T-helper 17 cell (primary cell): Measurements from ENCODE around the gene COMMD3. TPM values are rescaled to one million over a fixed set of nuclear protein-coding genes. Genes with fewer than 3 reads are reported as not detected.
A peak's percentile ranks its signal among the peaks of the same experiment; 100 is the strongest.
"Not testable (repeated sequence)": the region's sequence is repeated elsewhere in the genome, so short reads cannot be mapped to it uniquely, and the experiment has no call there.

Experiments used
- ATAC-seq: fragments of 150-1000 bp; cut with Tn5 transposase; 2 replicates; pipeline ENCODE4 v1.10.0; 2021; ENCODE audit warnings: mild to moderate bottlenecking, moderate library complexity
- DNase-seq, 3 donors: peaks; one replicate each; pipeline versions ENCODE4 v3.0.0 to v3.0.0-alpha.2; 2020 to 2021
- H3K9me3 ChIP-seq: one replicate; pipeline ENCODE4 v1.7.0; 2013; ENCODE audit warnings: low read length, mild to moderate bottlenecking; ENCODE audit not compliant: control insufficient read depth, poor library complexity, severe bottlenecking
- H3K27ac Mint-ChIP-seq: one replicate; pipeline ENCODE4 v1.8.0; 2022; ENCODE audit warnings: mild to moderate bottlenecking, moderate library complexity, mixed read lengths
- H3K27me3 Mint-ChIP-seq: one replicate; pipeline ENCODE4 v1.8.0; 2022; ENCODE audit warnings: mixed read lengths
- H3K36me3 Mint-ChIP-seq: one replicate; pipeline ENCODE4 v1.8.0; 2022; ENCODE audit warnings: low read depth, mixed read lengths
- H3K4me1 Mint-ChIP-seq: one replicate; pipeline ENCODE4 v1.8.0; 2022; ENCODE audit warnings: mild to moderate bottlenecking, mixed read lengths
- H3K4me3 Mint-ChIP-seq: one replicate; pipeline ENCODE4 v1.8.0; 2022; ENCODE audit warnings: mild to moderate bottlenecking, moderate library complexity, mixed read lengths
- total RNA-seq, 4 donors: library from RNA in 2 of 4; stranded (reverse) in 2 of 4; gene quantifications; one replicate each; pipeline ENCODE4 v1.2.3 and lab custom pipeline; 2022 to 2026

COMMD3 gene
- total RNA-seq, 2 donors from 2014 or later, result 35.0 to 37.3 TPM

DNA sequence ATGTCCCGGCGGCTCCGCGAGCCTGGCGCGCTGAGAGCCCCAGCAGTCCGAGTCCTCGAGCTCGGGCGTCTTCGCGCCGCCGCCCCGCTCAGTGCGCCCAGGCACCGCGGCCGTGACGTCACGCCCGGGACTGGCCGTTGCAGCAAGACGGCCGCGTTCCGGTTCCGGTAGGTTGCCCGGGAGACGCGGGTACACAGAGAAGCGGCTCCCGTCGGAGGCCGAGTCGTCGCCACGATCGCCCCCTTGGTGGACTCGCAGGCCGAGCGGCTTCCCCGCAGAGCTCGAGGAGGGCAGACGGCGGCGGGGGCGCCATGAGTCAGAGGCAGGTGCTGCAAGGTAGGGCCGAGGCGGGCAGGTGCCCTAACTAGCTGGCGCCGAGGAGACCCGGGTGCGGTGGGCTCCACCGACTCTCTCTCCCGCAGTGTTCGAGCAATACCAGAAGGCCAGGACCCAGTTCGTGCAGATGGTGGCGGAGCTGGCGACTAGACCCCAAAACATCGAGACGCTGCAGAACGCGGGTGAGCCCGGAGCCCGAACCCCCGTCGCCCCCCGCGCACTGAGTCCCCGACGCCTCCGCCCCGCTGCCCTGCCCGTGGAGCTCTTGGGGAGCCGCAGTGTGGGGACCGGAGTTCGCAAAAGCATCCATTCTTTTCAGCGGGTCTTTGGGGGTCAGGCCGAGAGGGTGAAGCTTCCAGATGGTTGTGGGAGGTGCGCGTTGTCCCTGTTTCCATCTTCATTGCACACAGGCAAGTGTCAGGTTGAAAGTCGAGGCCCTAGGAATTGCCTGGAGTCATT is 29.3 kb downstream of the COMMD3 start, which contains the start of gene SPAG6:
Gene SPAG6 (plus strand): TSS at position 196 of the 795 bp plus-strand sequence. CDS start 116 bp downstream, at position 312.
- Mint-ChIP-seq H3K4me3 (peak within 1 kb of the TSS; percentile 55), H3K27ac (peak within 1 kb of the TSS; percentile 48), H3K36me3 (peaks cover 2% of the 10 kb centered on the region), H3K4me1 (peaks cover 4% of the 10 kb centered on the region), H3K27me3 (peaks cover 52% of the 10 kb centered on the region)
- ATAC-seq (peak; percentile 23), DNase-seq (peak in 2 of 3 donors; percentile 23 to 32)
- H3K9me3 ChIP-seq, result peaks cover 8% of the 10 kb centered on the region

GRCh38 chr10:22346096-22346661 is 30.0 kb downstream of the COMMD3 start:
- Mint-ChIP-seq H3K4me3 (peak overlapping the region; percentile 52), H3K27me3 (peaks cover 52% of the 10 kb centered on the region), H3K4me1 (peaks cover 4% of the 10 kb centered on the region), H3K36me3 (peaks cover 2% of the 10 kb centered on the region), H3K27ac (peak overlapping the region; percentile 5)
- DNase-seq (no peak), ATAC-seq (no peak)
- H3K9me3 ChIP-seq, result peaks cover 8% of the 10 kb centered on the region

DNA sequence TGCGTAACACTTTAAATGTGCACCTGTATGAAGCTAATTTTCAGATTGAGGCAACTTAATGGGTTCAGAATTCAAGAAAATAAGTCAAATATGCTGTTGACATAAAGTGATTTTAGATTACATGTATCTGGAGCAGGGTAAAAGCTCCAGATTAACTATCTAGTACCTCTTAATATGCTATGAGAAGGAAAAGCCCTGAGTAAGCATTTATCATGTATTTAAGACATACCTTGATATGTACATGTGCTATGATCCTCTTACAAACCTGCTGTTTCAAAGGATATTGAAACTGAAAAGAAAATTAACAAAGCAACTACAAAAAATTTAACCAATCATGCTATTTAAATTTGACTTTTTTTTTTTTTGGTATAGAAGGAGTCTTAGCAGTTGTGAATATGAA is 33.6 kb downstream of the COMMD3 start:
- H3K36me3 Mint-ChIP-seq, result peaks cover 2% of the 10 kb centered on the region
- peaks cover 35% of the 10 kb centered on the region for H3K27me3 Mint-ChIP-seq
- DNase-seq (no peak), ATAC-seq (no peak)
- H3K4me3 Mint-ChIP-seq, result no peak overlapping the region
- no peaks in the 10 kb centered on the region for H3K9me3 ChIP-seq
- no peak overlapping the region for H3K27ac Mint-ChIP-seq
- H3K4me1 Mint-ChIP-seq, result no peaks in the 10 kb centered on the region

- H3K9me3 ChIP-seq, result no peaks in the 10 kb centered on the region
- Mint-ChIP-seq H3K27me3 (peaks cover 28% of the 10 kb centered on the region), H3K4me3 (no peak overlapping the region), H3K4me1 (no peaks in the 10 kb centered on the region), H3K36me3 (peaks cover 2% of the 10 kb centered on the region), H3K27ac (no peak overlapping the region)
- ATAC-seq (no peak), DNase-seq (no peak)
Measured at GRCh38 chr10:22351131-22351703, 35.0 kb downstream of the COMMD3 start.

DNA sequence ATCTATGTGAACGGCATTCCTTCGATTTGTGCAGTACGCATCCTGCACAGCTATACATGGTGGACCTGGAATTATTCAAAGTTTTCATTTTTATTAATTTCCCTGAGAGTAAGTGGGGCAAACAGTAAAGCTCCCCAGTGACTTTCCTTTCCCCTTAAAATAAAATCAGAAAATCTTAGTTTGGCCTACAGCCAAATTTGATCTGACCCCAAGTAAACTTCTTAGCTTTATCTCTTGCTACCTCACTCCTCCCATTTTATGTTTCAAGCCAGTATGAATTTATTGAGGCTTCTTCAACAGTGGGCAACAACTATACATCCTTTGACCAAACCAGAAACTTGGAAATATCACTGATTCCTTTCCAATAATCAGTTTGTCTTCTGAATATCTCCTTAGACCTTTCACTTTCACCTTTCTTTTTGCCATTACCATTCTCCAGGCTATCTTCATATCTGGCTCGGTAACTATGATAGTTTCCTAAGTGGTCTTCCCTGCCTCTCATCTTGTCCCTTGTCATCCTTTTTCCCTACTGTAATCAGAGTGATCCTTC is 40.2 kb downstream of the COMMD3 start:
- Mint-ChIP-seq H3K27ac (no peak overlapping the region), H3K4me3 (no peak overlapping the region), H3K4me1 (peaks cover 4% of the 10 kb centered on the region), H3K36me3 (no peaks in the 10 kb centered on the region), H3K27me3 (peaks cover 18% of the 10 kb centered on the region)
- ATAC-seq (no peak), DNase-seq (no peak)
- no peaks in the 10 kb centered on the region for H3K9me3 ChIP-seq

DNA sequence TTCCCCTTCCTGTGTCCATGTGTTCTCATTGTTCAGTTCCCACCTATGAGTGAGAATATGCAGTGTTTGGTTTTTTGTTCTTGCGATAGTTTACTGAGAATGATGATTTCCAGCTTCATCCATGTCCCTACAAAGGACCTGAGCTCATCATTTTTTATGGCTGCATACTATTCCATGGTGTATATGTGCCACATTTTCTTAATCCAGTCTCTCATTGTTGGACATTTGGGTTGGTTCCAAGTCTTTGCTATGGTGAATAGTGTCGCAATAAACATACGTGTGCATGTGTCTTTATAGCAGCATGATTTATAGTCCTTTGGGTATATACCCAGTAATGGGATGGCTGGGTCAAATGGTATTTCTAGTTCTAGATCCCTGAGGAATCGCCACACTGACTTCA is 41.6 kb downstream of the COMMD3 start:
- not testable (repeated sequence) for H3K27ac Mint-ChIP-seq, H3K36me3 Mint-ChIP-seq, H3K4me3 Mint-ChIP-seq, H3K4me1 Mint-ChIP-seq, DNase-seq, ATAC-seq, H3K9me3 ChIP-seq
- H3K27me3 Mint-ChIP-seq, result peaks cover 18% of the 10 kb centered on the region

GRCh38 chr10:22363305-22363704 is 47.1 kb downstream of the COMMD3 start:
- H3K27ac Mint-ChIP-seq, result no peak overlapping the region
- no peak overlapping the region for H3K4me3 Mint-ChIP-seq
- ATAC-seq (no peak), DNase-seq (no peak)
- H3K36me3 Mint-ChIP-seq, result no peaks in the 10 kb centered on the region
- H3K9me3 ChIP-seq, result no peaks in the 10 kb centered on the region
- peaks cover 5% of the 10 kb centered on the region for H3K27me3 Mint-ChIP-seq
- H3K4me1 Mint-ChIP-seq, result no peaks in the 10 kb centered on the region

DNA sequence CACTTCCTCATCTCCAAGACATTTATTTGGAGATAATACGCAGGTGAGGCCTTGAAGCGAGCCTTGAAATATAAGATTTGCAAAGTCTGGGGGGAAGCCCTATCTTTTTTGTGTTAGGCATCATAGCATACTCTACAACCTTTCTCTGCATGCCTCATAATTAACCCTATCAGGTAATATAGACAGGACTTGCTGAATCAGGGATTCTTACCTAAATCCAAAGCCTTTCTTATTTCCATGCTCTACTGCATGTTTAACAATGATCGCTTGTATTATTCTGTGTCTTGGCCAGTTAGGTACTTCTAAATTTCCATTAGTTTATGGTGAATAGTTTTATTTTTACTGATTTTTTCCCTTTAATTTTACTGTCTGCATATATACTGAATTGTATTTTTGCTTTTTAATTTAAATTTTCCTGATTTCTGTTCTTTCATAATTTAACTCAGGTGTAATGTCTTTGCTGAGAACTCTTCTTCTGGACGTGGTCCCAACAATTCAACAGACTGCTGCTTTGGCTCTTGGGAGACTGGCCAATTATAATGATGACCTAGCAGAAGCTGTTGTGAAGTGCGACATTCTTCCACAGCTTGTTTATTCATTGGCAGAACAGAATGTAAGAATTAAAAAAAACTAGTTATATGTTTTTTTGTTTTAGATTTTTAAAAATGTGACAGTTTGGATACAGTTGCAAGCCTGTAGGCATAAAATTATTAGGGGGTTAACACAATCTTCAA is 48.4 kb downstream of the COMMD3 start:
- ATAC-seq (no peak), DNase-seq (no peak)
- no peak overlapping the region for H3K4me3 Mint-ChIP-seq
- H3K27me3 Mint-ChIP-seq, result peaks cover 5% of the 10 kb centered on the region
- H3K27ac Mint-ChIP-seq, result no peak overlapping the region
- no peaks in the 10 kb centered on the region for H3K9me3 ChIP-seq
- H3K36me3 Mint-ChIP-seq, result no peaks in the 10 kb centered on the region
- no peaks in the 10 kb centered on the region for H3K4me1 Mint-ChIP-seq

DNA sequence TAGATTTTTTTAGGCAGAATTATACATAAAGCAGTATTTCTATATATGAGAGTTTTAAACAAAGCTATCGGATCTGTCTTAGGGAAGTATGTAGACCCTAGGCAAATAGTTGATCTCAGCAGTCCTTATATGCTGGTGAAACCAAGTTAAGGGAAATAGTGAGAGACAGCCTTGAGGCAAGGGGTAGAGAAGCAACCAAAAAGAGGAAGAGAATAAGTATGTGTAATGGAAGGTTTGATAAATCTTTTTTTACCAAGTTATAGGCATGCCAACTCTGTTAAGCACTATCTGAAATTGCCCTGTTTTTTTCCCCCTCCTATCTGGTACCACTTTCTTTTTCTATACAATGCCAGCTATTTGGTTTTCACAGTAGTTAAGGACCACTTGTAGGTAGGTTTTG is 49.0 kb downstream of the COMMD3 start:
- Mint-ChIP-seq H3K4me1 (no peaks in the 10 kb centered on the region), H3K27me3 (peaks cover 5% of the 10 kb centered on the region), H3K27ac (no peak overlapping the region), H3K36me3 (no peaks in the 10 kb centered on the region), H3K4me3 (no peak overlapping the region)
- ATAC-seq (no peak), DNase-seq (no peak)
- no peaks in the 10 kb centered on the region for H3K9me3 ChIP-seq

DNA sequence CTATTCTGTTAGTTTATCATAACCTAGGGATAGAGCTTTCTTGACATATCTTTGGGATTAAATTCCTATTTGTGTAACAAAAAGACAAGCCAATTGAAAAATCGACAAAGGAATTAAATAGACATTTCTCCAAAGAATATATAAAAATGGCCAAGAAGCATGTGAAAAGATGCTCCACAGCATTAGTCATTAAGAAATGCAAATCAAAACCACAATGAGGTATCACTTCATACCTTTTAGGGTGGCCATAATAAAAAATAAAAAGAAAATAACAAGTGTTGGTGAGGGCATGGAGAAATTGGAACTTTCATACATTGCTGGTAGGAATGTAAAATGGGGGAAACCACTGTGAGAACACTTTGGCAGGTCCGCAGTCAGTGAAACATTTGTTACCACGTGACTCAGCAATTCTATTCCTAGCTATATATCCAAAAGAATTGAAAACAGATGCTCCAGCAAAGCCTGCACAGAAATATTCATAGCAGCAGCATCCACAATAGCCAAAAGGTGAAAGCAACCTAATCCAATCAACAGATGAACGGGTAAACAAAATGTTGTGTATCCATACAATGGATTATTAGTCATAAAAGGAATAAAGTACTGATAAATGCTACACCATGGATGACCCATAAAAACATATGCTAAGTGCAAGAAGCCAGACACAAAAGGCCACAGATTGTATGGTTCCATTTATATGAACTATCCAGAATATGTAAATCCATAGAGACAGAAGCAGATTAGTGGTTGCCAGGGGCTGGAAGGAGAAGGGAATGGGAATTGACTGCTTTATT is 49.7 kb downstream of the COMMD3 start:
- H3K9me3 ChIP-seq, result no peaks in the 10 kb centered on the region
- Mint-ChIP-seq H3K36me3 (no peaks in the 10 kb centered on the region), H3K4me3 (no peak overlapping the region), H3K27me3 (peaks cover 5% of the 10 kb centered on the region), H3K27ac (no peak overlapping the region), H3K4me1 (no peaks in the 10 kb centered on the region)
- DNase-seq (no peak), ATAC-seq (no peak)

DNA sequence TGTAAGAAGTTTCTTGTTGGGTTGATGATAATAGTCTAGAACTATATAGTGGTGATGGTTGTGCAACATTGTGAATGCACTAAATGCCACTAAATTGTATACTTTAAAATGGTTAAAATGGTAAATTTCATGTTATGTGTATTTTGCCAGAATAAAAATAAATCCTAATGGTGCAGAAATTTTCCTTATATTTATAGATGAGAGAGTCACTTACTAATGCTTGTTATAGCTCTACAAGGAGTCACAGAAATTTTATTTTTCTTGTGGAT is 50.2 kb downstream of the COMMD3 start:
- DNase-seq (no peak), ATAC-seq (no peak)
- H3K9me3 ChIP-seq, result no peaks in the 10 kb centered on the region
- H3K27me3 Mint-ChIP-seq, result peaks cover 5% of the 10 kb centered on the region
- H3K4me3 Mint-ChIP-seq, result no peak overlapping the region
- H3K27ac Mint-ChIP-seq, result no peak overlapping the region
- H3K36me3 Mint-ChIP-seq, result no peaks in the 10 kb centered on the region
- no peaks in the 10 kb centered on the region for H3K4me1 Mint-ChIP-seq

DNA sequence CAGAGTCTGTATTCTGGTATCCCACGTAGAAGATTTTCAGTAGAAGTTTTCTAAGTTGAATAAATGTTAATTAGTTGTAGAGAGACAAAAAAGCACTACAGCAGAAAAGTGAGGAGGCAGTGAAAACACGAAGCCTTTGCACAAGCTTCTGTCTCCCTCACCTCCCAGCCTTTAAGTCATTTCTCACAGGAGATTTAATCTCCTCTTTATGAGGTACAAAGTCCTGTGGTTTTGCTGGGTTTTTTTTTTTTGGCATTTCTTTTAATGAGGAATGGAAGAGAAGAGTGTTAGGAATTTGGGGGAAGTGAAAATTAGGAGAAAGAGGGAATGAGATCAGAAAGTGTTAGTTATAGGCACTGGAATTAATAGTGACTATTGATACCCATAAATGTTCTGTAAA is 50.6 kb downstream of the COMMD3 start:
- H3K9me3 ChIP-seq, result no peaks in the 10 kb centered on the region
- H3K4me3 Mint-ChIP-seq, result no peak overlapping the region
- ATAC-seq, result no peak
- no peak for DNase-seq
- H3K27ac Mint-ChIP-seq, result no peak overlapping the region
- no peaks in the 10 kb centered on the region for H3K4me1 Mint-ChIP-seq
- no peaks in the 10 kb centered on the region for H3K36me3 Mint-ChIP-seq
- H3K27me3 Mint-ChIP-seq, result peaks cover 5% of the 10 kb centered on the region
